Ovary (tissue), 3 donors: ENCODE results near the gene SMAD3.

Source experiments
- POLR2A ChIP-seq: fragments of 450-650 bp; IDR thresholded peaks from one replicate; pipeline ENCODE4 v1.6.1; 2017; ENCODE audit warnings: antibody characterized with exemption, mild to moderate bottlenecking, moderate library complexity
- TF ChIP-seq, protein P1 (sequence below), 3 donors: fragments of 450-650 bp in 2 of 3; fragments of 200-600 bp in 1 of 3; IDR thresholded peaks; one replicate each; pipeline versions ENCODE4 v1.5.1 to v1.8.0; 2016 to 2022; ENCODE audit warnings: antibody characterized with exemption in 3 of 3, mild to moderate bottlenecking in 1 of 3
- donor health status: DM: no; HTN: no; CAD: no.

GRCh38 chr15:67132276-67132675 is 66.9 kb downstream of the SMAD3 start:
- TF ChIP-seq, protein P1, sequence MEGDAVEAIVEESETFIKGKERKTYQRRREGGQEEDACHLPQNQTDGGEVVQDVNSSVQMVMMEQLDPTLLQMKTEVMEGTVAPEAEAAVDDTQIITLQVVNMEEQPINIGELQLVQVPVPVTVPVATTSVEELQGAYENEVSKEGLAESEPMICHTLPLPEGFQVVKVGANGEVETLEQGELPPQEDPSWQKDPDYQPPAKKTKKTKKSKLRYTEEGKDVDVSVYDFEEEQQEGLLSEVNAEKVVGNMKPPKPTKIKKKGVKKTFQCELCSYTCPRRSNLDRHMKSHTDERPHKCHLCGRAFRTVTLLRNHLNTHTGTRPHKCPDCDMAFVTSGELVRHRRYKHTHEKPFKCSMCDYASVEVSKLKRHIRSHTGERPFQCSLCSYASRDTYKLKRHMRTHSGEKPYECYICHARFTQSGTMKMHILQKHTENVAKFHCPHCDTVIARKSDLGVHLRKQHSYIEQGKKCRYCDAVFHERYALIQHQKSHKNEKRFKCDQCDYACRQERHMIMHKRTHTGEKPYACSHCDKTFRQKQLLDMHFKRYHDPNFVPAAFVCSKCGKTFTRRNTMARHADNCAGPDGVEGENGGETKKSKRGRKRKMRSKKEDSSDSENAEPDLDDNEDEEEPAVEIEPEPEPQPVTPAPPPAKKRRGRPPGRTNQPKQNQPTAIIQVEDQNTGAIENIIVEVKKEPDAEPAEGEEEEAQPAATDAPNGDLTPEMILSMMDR (IDR thresholded peaks at IDR 0.05): no peak
- TF ChIP-seq POLR2A: no peak
